HepG2 (cell line): Measurements from ENCODE around the gene THADA. TPM values are rescaled to one million over a fixed set of nuclear protein-coding genes. Genes with fewer than 3 reads are reported as not detected.

Source experiments
- ASH2L ChIP-seq: fragments of 300-600, 200-600 bp; sonication (generic); IDR thresholded peaks from 2 replicates; pipeline ENCODE4 v1.7.0; 2017; ENCODE audit warnings: low read depth, mild to moderate bottlenecking, moderate library complexity, mixed read lengths, low read length; ENCODE audit not compliant: insufficient read length
- ETV6 ChIP-seq: sonication (generic); formaldehyde crosslinking; conservative IDR thresholded peaks from 2 replicates; pipeline ENCODE4 v1.4.0; 2020; ENCODE audit warnings: missing genetic modification reagents
- FOXP1 ChIP-seq, 2 experiments: fragments of 450-650 bp in 1 of 2; IDR thresholded peaks; 2 replicates each; pipeline ENCODE4 v1.6.1; 2017 to 2018; ENCODE audit warnings: antibody characterized with exemption in 1 of 2
- GABPB1 ChIP-seq: IDR thresholded peaks from 2 replicates; pipeline ENCODE4 v1.6.1; 2016; ENCODE audit warnings: mild to moderate bottlenecking, missing genetic modification reagents, moderate library complexity, missing compliant biosample characterization
- PAF1 ChIP-seq: IDR thresholded peaks from 2 replicates; pipeline ENCODE4 v1.6.1; 2016; ENCODE audit warnings: missing genetic modification reagents, missing compliant biosample characterization
- PTBP1 ChIP-seq: fragments of 200-400 bp; formaldehyde crosslinking; IDR thresholded peaks from 2 replicates; pipeline ENCODE4 v1.6.1; 2018; ENCODE audit warnings: low read length, low read depth; ENCODE audit not compliant: poor library complexity, severe bottlenecking
- REPIN1 ChIP-seq: sonication (generic); formaldehyde crosslinking; IDR thresholded peaks from 2 replicates; pipeline ENCODE4 v1.8.0; 2022; ENCODE audit warnings: missing genetic modification reagents, low read depth, mild to moderate bottlenecking, borderline replicate concordance
- ZNF251 ChIP-seq: sonication (generic); formaldehyde crosslinking; IDR thresholded peaks from 2 replicates; pipeline ENCODE4 v1.9.0; 2021; ENCODE audit warnings: mild to moderate bottlenecking, missing genetic modification reagents
- ZNF557 ChIP-seq: sonication (generic); formaldehyde crosslinking; IDR thresholded peaks from 2 replicates; pipeline ENCODE4 v1.4.0; 2020; ENCODE audit warnings: missing genetic modification reagents
- ZNF567 ChIP-seq: sonication (generic); formaldehyde crosslinking; IDR thresholded peaks from 2 replicates; pipeline ENCODE4 v1.8.1; 2023; ENCODE audit warnings: mild to moderate bottlenecking, missing genetic modification reagents, borderline replicate concordance
- ZNF619 ChIP-seq: sonication (generic); formaldehyde crosslinking; IDR thresholded peaks from 2 replicates; pipeline ENCODE4 v1.4.0; 2020; ENCODE audit warnings: mild to moderate bottlenecking, missing genetic modification reagents
- polyA plus RNA-seq, 8 experiments: library from polyadenylated mRNA; depleted of rRNA in 3 of 8; stranded (reverse) in 7 of 8; unstranded in 1 of 8; fragments of >200 nt; fragmentation: Illumina TruSeq in 4 of 8; extraction: Trizol in 4 of 8; gene quantifications; 2 replicates each; pipeline versions ENCODE4 v1.2.1 to v1.2.3, GENCODE V29; 2011 to 2016; ENCODE audit warnings: low read depth in 4 of 8, missing spikeins in 1 of 8, mixed read lengths in 1 of 8; ENCODE audit not compliant: insufficient read depth in 1 of 8
- total RNA-seq, 5 experiments: library from RNA; depleted of rRNA; stranded (reverse); fragments of >200 nt; fragmentation: Illumina TruSeq; extraction: Trizol; gene quantifications; 2 replicates each; pipeline ENCODE4 v1.2.3, GENCODE V29; 2016; ENCODE audit warnings: low read depth in 1 of 5
- TF ChIP-seq, protein P1 (sequence below): sonication (generic); formaldehyde crosslinking; IDR thresholded peaks from 2 replicates; pipeline ENCODE4 v1.4.0; 2020; ENCODE audit warnings: missing genetic modification reagents, borderline replicate concordance
- TF ChIP-seq, protein P2 (sequence below): sonication (generic); formaldehyde crosslinking; IDR thresholded peaks from 2 replicates; pipeline ENCODE4 v1.8.1; 2023; ENCODE audit warnings: mild to moderate bottlenecking, missing genetic modification reagents
- TF ChIP-seq, protein P3 (sequence below): sonication (generic); formaldehyde crosslinking; IDR thresholded peaks from 2 replicates; pipeline ENCODE4 v1.5.0; 2020; ENCODE audit warnings: mild to moderate bottlenecking, missing genetic modification reagents
- TF ChIP-seq, protein P4 (sequence below): sonication (generic); formaldehyde crosslinking; conservative IDR thresholded peaks from 2 replicates; pipeline ENCODE4 v1.4.0; 2020; ENCODE audit warnings: mild to moderate bottlenecking, missing genetic modification reagents, moderate library complexity

The THADA gene
- total and polyA plus RNA-seq, 2 of the 13 experiments (the other 11 are each of a cell fraction or from before 2014, with no cell fraction given): 12.7 to 21.7 TPM

DNA sequence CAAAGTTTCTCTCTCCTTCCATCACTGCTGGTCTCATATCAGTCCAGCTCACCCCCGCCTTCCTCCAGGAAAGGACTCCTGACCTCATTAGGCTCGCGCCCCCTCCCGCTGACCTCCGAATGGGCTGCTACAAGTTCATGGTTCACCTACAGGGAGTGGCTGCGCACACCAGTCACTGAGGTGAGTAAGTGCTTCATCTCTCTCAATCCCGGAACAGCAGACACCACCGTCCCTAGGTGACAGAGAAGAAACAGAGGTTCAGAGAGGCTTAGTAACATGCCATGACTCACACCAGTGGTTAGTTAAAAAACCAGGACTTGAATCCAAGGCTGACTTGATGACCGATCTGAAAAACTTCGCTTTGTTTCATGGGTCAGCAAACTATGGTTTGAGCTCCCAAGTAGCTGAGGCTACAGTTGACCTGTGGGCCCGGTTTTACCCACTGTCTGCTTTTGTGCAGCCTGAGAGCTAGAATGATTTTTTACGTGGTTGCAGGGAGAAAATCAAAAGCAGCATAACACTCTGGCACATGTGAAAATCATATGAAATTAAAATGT is 411.4 kb downstream of the THADA start (continued):
- TF ChIP-seq REPIN1 (peak; percentile 66), ZNF567 (0 out of 2 replicates have a peak, but pooled peaks have one; percentile 80), ETV6 (CRISPR knock-in tag) (no peak), GABPB1 (CRISPR knock-in tag) (peak; percentile 42), ZNF557 (CRISPR knock-in tag) (no peak), PTBP1 (no peak), ZNF619 (CRISPR knock-in tag) (peak; percentile 92; the same call in 1 of the 2 replicates), ZNF251 (CRISPR knock-in tag) (no peak), ASH2L (peak; percentile 39), FOXP1 (IDR thresholded peaks at IDR 0.05) (no peak), FOXP1 (CRISPR knock-in tag; IDR thresholded peaks at IDR 0.05) (peak; percentile 67), PAF1 (CRISPR knock-in tag) (no peak)
- TF ChIP-seq, protein P1, sequence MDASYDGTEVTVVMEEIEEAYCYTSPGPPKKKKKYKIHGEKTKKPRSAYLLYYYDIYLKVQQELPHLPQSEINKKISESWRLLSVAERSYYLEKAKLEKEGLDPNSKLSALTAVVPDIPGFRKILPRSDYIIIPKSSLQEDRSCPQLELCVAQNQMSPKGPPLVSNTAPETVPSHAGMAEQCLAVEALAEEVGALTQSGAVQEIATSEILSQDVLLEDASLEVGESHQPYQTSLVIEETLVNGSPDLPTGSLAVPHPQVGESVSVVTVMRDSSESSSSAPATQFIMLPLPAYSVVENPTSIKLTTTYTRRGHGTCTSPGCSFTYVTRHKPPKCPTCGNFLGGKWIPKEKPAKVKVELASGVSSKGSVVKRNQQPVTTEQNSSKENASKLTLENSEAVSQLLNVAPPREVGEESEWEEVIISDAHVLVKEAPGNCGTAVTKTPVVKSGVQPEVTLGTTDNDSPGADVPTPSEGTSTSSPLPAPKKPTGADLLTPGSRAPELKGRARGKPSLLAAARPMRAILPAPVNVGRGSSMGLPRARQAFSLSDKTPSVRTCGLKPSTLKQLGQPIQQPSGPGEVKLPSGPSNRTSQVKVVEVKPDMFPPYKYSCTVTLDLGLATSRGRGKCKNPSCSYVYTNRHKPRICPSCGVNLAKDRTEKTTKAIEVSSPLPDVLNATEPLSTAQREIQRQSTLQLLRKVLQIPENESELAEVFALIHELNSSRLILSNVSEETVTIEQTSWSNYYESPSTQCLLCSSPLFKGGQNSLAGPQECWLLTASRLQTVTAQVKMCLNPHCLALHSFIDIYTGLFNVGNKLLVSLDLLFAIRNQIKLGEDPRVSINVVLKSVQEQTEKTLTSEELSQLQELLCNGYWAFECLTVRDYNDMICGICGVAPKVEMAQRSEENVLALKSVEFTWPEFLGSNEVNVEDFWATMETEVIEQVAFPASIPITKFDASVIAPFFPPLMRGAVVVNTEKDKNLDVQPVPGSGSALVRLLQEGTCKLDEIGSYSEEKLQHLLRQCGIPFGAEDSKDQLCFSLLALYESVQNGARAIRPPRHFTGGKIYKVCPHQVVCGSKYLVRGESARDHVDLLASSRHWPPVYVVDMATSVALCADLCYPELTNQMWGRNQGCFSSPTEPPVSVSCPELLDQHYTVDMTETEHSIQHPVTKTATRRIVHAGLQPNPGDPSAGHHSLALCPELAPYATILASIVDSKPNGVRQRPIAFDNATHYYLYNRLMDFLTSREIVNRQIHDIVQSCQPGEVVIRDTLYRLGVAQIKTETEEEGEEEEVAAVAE: peak; percentile 53; the same call in 1 of the 2 replicates
- TF ChIP-seq, protein P2, sequence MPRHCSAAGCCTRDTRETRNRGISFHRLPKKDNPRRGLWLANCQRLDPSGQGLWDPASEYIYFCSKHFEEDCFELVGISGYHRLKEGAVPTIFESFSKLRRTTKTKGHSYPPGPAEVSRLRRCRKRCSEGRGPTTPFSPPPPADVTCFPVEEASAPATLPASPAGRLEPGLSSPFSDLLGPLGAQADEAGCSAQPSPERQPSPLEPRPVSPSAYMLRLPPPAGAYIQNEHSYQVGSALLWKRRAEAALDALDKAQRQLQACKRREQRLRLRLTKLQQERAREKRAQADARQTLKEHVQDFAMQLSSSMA (CRISPR knock-in tag): no peak
- TF ChIP-seq, protein P3, sequence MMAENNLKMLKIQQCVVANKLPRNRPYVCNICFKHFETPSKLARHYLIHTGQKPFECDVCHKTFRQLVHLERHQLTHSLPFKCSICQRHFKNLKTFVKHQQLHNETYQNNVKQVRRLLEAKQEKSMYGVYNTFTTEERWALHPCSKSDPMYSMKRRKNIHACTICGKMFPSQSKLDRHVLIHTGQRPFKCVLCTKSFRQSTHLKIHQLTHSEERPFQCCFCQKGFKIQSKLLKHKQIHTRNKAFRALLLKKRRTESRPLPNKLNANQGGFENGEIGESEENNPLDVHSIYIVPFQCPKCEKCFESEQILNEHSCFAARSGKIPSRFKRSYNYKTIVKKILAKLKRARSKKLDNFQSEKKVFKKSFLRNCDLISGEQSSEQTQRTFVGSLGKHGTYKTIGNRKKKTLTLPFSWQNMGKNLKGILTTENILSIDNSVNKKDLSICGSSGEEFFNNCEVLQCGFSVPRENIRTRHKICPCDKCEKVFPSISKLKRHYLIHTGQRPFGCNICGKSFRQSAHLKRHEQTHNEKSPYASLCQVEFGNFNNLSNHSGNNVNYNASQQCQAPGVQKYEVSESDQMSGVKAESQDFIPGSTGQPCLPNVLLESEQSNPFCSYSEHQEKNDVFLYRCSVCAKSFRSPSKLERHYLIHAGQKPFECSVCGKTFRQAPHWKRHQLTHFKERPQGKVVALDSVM: peak; percentile 47; the same call in 1 of the 2 replicates
- TF ChIP-seq, protein P4, sequence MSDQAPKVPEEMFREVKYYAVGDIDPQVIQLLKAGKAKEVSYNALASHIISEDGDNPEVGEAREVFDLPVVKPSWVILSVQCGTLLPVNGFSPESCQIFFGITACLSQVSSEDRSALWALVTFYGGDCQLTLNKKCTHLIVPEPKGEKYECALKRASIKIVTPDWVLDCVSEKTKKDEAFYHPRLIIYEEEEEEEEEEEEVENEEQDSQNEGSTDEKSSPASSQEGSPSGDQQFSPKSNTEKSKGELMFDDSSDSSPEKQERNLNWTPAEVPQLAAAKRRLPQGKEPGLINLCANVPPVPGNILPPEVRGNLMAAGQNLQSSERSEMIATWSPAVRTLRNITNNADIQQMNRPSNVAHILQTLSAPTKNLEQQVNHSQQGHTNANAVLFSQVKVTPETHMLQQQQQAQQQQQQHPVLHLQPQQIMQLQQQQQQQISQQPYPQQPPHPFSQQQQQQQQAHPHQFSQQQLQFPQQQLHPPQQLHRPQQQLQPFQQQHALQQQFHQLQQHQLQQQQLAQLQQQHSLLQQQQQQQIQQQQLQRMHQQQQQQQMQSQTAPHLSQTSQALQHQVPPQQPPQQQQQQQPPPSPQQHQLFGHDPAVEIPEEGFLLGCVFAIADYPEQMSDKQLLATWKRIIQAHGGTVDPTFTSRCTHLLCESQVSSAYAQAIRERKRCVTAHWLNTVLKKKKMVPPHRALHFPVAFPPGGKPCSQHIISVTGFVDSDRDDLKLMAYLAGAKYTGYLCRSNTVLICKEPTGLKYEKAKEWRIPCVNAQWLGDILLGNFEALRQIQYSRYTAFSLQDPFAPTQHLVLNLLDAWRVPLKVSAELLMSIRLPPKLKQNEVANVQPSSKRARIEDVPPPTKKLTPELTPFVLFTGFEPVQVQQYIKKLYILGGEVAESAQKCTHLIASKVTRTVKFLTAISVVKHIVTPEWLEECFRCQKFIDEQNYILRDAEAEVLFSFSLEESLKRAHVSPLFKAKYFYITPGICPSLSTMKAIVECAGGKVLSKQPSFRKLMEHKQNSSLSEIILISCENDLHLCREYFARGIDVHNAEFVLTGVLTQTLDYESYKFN: peak; percentile 94
